ENCODE measurements around the gene NTM. TPM values are rescaled to one million over a fixed set of nuclear protein-coding genes. Genes with fewer than 3 reads are reported as not detected.

NTM gene
- total RNA-seq, 1 experiment from 2014 or later = 9.9 TPM

DNA sequence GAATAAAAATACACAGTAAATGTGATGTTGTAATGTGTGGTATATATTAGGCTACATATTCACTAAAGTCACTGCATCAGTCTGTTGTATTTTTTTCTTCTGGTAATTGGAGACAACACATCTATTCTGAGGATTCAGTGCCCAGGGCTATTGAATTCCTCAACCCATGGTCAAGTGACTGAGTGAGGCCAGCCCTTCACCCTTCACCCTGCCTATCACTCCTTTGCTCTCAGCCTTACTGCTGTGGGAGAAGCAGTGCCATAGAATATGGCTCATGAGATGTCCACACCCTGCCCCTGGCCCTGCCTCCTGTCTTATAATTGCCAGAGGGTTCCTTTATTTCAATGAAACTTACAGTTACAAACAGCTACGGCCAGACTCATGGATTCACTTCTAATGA lies 295.6 kb downstream of the NTM start:
- H3K9ac ChIP-seq (ENCODE audit: extremely low read depth, insufficient read length, low read length) = no peak overlapping the region
- peaks cover 13% of the 10 kb centered on the region; the same call in 1 of the 2 replicates for H3K4me1 ChIP-seq (ENCODE audit: insufficient read depth, low read length)
- H3K18ac ChIP-seq (ENCODE audit: insufficient read length, low read depth, low read length) = no peak overlapping the region
- H4K8ac ChIP-seq (replicated peaks; ENCODE audit: insufficient read length, low read depth, low read length) = no peak overlapping the region
- no peak overlapping the region for H3K4me2 ChIP-seq (ENCODE audit: insufficient read depth, insufficient read length, low read length)
- no peaks in the 10 kb centered on the region for H3K79me2 ChIP-seq (ENCODE audit: insufficient read depth, low read length)
- no peaks in the 10 kb centered on the region; a peak in 1 of 5 replicates for H3K9me3 Mint-ChIP-seq
- no CpG with 5 or more reads among the region's 1 CpG for WGBS (ENCODE audit: extremely low coverage, insufficient read length, low lambda C conversion rate)
- no peak overlapping the region for H3K23ac ChIP-seq (ENCODE audit: insufficient read length, low read depth, low read length)
- no peak overlapping the region for H2AFZ ChIP-seq (ENCODE audit: low read length)
- H4K5ac ChIP-seq (ENCODE audit: insufficient read length, low read depth, low read length) = no peak overlapping the region
- no peak overlapping the region for H2BK120ac ChIP-seq (ENCODE audit: low read depth, low read length, poor library complexity, severe bottlenecking)
- no peaks in the 10 kb centered on the region for H3K23me2 ChIP-seq (ENCODE audit: insufficient read length, low read depth, low read length, poor library complexity, severe bottlenecking)
- no peak overlapping the region for H3K4me3 Mint-ChIP-seq
- no peak overlapping the region for H2AK5ac ChIP-seq (ENCODE audit: insufficient read length, low read length)
- H3K27me3 Mint-ChIP-seq (ENCODE audit: low read depth) = peaks cover 2% of the 10 kb centered on the region
- peaks cover 25 to 39% of the 10 kb centered on the region in 2 experiments for H3K4me1 Mint-ChIP-seq
- no peak overlapping the region for H2BK5ac ChIP-seq (ENCODE audit: insufficient read length, low read length)
- no peak overlapping the region for H3K56ac ChIP-seq (ENCODE audit: insufficient read length, low read depth, low read length)
- H4K91ac ChIP-seq (ENCODE audit: insufficient read length, low read depth, low read length) = no peak overlapping the region
- no peak overlapping the region for H2BK20ac ChIP-seq (ENCODE audit: low read depth, low read length, poor library complexity, severe bottlenecking)
- no peaks in the 10 kb centered on the region for H3K9me3 ChIP-seq (ENCODE audit: control insufficient read depth, low read depth, low read length)
- H4K20me1 ChIP-seq (ENCODE audit: control insufficient read depth, insufficient read depth, insufficient read length) = no peaks in the 10 kb centered on the region
- H2BK15ac ChIP-seq (ENCODE audit: low read depth, low read length) = no peak overlapping the region
- H3K79me1 ChIP-seq (ENCODE audit: insufficient read depth, low read depth, low read length, poor library complexity, severe bottlenecking) = no peaks in the 10 kb centered on the region
- H3K27ac Mint-ChIP-seq = no peak overlapping the region; a peak in 1 of 7 replicates
- no peak overlapping the region for H3K4ac ChIP-seq (ENCODE audit: low read depth, low read length)
- no peaks in the 10 kb centered on the region for H3K36me3 Mint-ChIP-seq (ENCODE audit: insufficient read depth in 1 of 3, low read depth in 3 of 3)
- H3K27me3 ChIP-seq (ENCODE audit: insufficient read depth, low read length) = no peaks in the 10 kb centered on the region
- no peak overlapping the region for H3T11ph ChIP-seq (ENCODE audit: low read length)
- TF ChIP-seq, protein P1, sequence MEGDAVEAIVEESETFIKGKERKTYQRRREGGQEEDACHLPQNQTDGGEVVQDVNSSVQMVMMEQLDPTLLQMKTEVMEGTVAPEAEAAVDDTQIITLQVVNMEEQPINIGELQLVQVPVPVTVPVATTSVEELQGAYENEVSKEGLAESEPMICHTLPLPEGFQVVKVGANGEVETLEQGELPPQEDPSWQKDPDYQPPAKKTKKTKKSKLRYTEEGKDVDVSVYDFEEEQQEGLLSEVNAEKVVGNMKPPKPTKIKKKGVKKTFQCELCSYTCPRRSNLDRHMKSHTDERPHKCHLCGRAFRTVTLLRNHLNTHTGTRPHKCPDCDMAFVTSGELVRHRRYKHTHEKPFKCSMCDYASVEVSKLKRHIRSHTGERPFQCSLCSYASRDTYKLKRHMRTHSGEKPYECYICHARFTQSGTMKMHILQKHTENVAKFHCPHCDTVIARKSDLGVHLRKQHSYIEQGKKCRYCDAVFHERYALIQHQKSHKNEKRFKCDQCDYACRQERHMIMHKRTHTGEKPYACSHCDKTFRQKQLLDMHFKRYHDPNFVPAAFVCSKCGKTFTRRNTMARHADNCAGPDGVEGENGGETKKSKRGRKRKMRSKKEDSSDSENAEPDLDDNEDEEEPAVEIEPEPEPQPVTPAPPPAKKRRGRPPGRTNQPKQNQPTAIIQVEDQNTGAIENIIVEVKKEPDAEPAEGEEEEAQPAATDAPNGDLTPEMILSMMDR (conservative IDR thresholded peaks at IDR 0.05) = no peak
- H2BK12ac ChIP-seq (ENCODE audit: insufficient read length, low read depth, low read length) = no peak overlapping the region
- H3K27ac ChIP-seq (ENCODE audit: insufficient read length, low read depth, low read length) = no peak overlapping the region
- DNase-seq = no peak
- H3K14ac ChIP-seq (ENCODE audit: insufficient read depth, low read length) = no peak overlapping the region
